GM12892 (cell line): Measurements from ENCODE around the gene PTPRCAP.

Source experiments
- POLR2A ChIP-seq: IDR thresholded peaks from 2 replicates; pipeline ENCODE4 v1.6.1; 2011; ENCODE audit warnings: low read depth, low read length, control low read depth
- POLR2AphosphoS5 ChIP-seq: IDR thresholded peaks from 2 replicates; pipeline ENCODE4 v1.6.1; 2011; ENCODE audit warnings: low read depth, low read length, control low read depth
- TAF1 ChIP-seq: IDR thresholded peaks from 2 replicates; pipeline ENCODE4 v1.6.1; 2011; ENCODE audit warnings: low read depth, mild to moderate bottlenecking, control low read depth, low read length, borderline replicate concordance

GRCh38 chr11:67482827-67483798 is 45.6 kb upstream of the PTPRCAP start, which contains the start of gene AIP:
- peak; percentile 71 for TF ChIP-seq POLR2A
- TF ChIP-seq POLR2AphosphoS5 = peak; percentile 71
- peak; percentile 88 for TF ChIP-seq TAF1
